Measurements from ENCODE around the gene TTC27.
"Not testable (repeated sequence)": the region's sequence is repeated elsewhere in the genome, so short reads cannot be mapped to it uniquely, and the experiment has no call there.

TTC27 gene

DNA sequence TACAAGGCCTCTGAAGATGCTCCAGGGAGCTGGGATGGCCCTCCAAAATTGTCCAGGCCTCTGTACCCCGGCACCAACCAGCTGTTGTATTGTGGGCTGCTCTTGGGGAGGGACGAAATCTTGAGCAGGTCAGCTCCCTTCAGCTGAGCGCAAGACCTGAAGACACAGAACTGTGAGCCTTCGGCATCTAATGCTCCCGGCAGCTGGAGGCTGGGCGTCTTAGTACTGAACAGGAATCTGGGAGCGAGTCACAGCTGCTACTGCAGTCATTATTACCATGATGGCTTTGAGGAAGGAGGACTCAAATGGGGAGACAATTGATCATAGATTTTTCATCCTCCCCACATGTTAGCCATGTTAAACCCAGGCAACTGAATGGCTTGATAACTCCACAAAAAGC, 236.0 kb downstream of the TTC27 start:
- Histone ChIP-seq H3K27ac (no peak overlapping the region), H3K9me3 (ENCODE audit: low read depth, low read length) (no peaks in the 10 kb centered on the region), H3K9ac (ENCODE audit: insufficient read length) (no peak overlapping the region), H3K36me3 (ENCODE audit: insufficient read depth, low read length) (no peaks in the 10 kb centered on the region), H3K4me3 (no peak overlapping the region)
- TF ChIP-seq FOXP2 (optimal IDR thresholded peaks at IDR 0.05; ENCODE audit: control extremely low read depth, extremely low read length, insufficient read depth) (no peak), EZH2 (IDR thresholded peaks at IDR 0.05) (no peak), POLR2AphosphoS5 (IDR thresholded peaks at IDR 0.05; ENCODE audit: borderline replicate concordance, low read depth, low read length) (no peak)
- DNase-seq (ENCODE audit: low read depth, low spot score): no peak

DNA sequence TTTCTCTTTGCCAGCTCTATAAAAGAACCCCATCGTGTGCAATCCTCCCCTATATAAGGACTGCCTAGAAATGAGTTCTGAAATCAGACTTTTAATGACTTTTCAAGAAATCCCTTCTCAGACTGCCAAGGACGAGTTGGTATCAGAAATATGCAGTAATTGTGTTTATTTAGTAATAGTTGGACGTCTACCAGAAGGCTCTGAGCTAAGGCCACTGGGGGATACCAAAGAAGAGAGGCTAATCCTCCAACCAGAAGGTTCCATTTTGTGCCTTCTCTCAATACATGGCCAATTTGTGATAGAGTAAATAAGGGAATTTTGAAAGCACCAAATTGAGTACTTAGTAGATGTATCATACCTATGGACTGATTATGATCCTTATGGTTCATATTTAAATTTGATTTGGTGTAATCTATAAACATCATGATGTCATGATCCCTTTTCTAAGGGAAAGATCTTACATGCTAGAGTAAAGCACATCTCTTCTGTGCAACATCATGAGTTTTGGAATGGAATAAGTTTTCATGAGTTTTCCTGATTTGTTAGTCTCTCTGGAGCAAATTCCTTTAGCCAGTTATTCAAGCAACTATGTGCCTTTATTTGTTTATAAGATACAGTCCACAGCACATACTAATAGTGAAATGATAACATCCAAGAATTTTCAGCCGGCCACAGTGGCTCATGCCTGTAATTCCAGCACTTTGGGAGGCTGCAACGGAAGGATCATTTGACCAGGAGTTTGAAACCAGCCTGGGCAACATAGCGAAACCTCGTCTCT, 236.7 kb downstream of the TTC27 start:
- Histone ChIP-seq H3K9me3 (ENCODE audit: low read depth, low read length) (no peaks in the 10 kb centered on the region), H3K27ac (no peak overlapping the region), H3K4me3 (no peak overlapping the region), H3K9ac (ENCODE audit: insufficient read length) (no peak overlapping the region), H3K36me3 (ENCODE audit: insufficient read depth, low read length) (no peaks in the 10 kb centered on the region)
- no peak for DNase-seq (ENCODE audit: low read depth, low spot score)
- TF ChIP-seq FOXP2 (optimal IDR thresholded peaks at IDR 0.05; ENCODE audit: control extremely low read depth, extremely low read length, insufficient read depth) (no peak), POLR2AphosphoS5 (IDR thresholded peaks at IDR 0.05; ENCODE audit: borderline replicate concordance, low read depth, low read length) (no peak), EZH2 (IDR thresholded peaks at IDR 0.05) (no peak)

DNA sequence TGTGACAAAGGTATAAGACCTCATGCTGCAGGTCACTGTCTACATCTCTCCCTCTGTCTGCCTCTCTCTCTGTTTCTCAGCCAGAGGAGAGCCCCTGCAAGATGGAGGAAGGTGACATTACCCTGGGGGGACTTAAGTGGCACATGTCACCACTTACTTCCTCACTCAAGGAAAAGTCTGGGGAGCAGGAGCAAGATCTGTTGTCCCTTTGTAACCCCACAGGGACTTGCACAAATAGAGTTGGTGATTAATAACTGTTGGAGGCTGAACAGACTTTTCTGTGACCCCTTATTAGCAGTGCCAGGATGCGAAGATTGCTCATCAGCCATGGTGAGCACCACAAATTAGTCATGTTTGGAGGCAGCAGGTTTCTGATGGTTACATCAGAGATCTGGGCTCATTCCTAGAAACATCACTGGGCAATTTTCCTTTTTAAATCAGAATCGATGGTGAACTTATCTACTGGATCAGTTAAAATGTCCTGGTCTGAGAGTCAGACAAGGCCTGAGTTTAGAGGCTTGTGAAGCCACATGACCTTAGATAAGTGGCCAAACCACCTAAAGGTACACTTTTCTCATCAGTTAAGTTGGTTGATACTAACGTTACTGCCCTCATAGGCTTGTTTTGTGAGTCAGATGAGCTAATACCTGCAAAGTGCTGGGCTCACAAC, 237.7 kb downstream of the TTC27 start:
- Histone ChIP-seq H3K9ac (ENCODE audit: insufficient read length) (no peak overlapping the region), H3K4me3 (no peak overlapping the region), H3K9me3 (ENCODE audit: low read depth, low read length) (no peaks in the 10 kb centered on the region), H3K27ac (no peak overlapping the region), H3K36me3 (ENCODE audit: insufficient read depth, low read length) (no peaks in the 10 kb centered on the region)
- TF ChIP-seq POLR2AphosphoS5 (IDR thresholded peaks at IDR 0.05; ENCODE audit: borderline replicate concordance, low read depth, low read length) (no peak), EZH2 (IDR thresholded peaks at IDR 0.05) (no peak), FOXP2 (optimal IDR thresholded peaks at IDR 0.05; ENCODE audit: control extremely low read depth, extremely low read length, insufficient read depth) (no peak)
- DNase-seq (ENCODE audit: low read depth, low spot score): no peak

DNA sequence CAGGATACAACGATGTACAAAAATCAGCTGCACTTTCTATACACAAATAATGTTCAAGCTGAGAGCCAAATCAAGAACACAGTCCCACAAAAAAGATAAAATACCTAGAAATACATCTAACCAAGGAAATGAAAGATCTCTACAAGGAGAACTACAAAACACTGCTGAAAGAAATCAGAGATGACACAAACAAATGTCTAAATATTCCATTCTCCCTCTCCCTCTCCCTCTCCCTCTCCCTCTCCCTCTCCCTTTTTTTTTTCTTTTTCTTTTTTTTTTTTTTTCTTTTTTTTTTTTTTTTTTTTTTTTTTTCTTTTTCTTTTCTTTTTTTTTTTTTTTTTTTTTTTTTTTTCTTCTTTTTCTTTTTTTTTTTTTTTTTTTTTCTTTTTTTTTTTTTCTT, 238.6 kb downstream of the TTC27 start:
- DNase-seq (ENCODE audit: low read depth, low spot score); H3K4me3 ChIP-seq; H3K36me3 ChIP-seq (ENCODE audit: insufficient read depth, low read length); H3K9me3 ChIP-seq (ENCODE audit: low read depth, low read length); H3K9ac ChIP-seq (ENCODE audit: insufficient read length); H3K27ac ChIP-seq: not testable (repeated sequence)
